Fibroblast of lung (primary cell): ENCODE measurements around the gene SSH2. TPM values are rescaled to one million over a fixed set of nuclear protein-coding genes. Genes with fewer than 3 reads are reported as not detected.

ENCODE experiments used
- DNase-seq, 2 donors: peaks; one replicate each; pipeline versions ENCODE4 v3.0.0 to v3.0.0-alpha.2; 2010; ENCODE audit warnings: low read depth in 2 of 2
- H2AFZ ChIP-seq: 2 replicates; pipeline ENCODE4 v1.5.1; 2012; ENCODE audit warnings: low read length, control low read depth, inconsistent platforms
- H3K27ac ChIP-seq: 2 replicates; pipeline ENCODE4 v1.5.1; 2011; ENCODE audit warnings: low read length, control low read depth; ENCODE audit not compliant: insufficient read depth
- H3K27me3 ChIP-seq: 2 replicates; pipeline ENCODE4 v1.5.1; 2011; ENCODE audit warnings: mild to moderate bottlenecking, low read length; ENCODE audit not compliant: control insufficient read depth, insufficient read depth
- H3K36me3 ChIP-seq: 2 replicates; pipeline ENCODE4 v1.5.1; 2011; ENCODE audit warnings: low read length; ENCODE audit not compliant: control insufficient read depth, insufficient read depth
- H3K4me1 ChIP-seq: 2 replicates; pipeline ENCODE4 v1.5.1; 2011; ENCODE audit warnings: low read length; ENCODE audit not compliant: control insufficient read depth, insufficient read depth; ENCODE audit errors: extremely low read depth
- H3K4me2 ChIP-seq: 2 replicates; pipeline ENCODE4 v1.5.1; 2011; ENCODE audit warnings: low read length, control low read depth; ENCODE audit not compliant: insufficient read depth; ENCODE audit errors: extremely low read depth
- H3K4me3 ChIP-seq, 4 experiments: fragments of 200-600 bp in 1 of 4; sonication (generic) in 1 of 4; replicated peaks in 1 of 4; 2 replicates each; pipeline ENCODE4 v1.5.1; 2011 to 2016; ENCODE audit warnings: low read length in 4 of 4, low read depth in 3 of 4, mild to moderate bottlenecking in 3 of 4, control low read depth in 2 of 4, inconsistent platforms in 1 of 4, mixed read lengths in 1 of 4; ENCODE audit not compliant: insufficient read depth in 1 of 4; ENCODE audit errors: control extremely low read depth in 1 of 4
- H3K79me2 ChIP-seq: 2 replicates; pipeline ENCODE4 v1.5.1; 2012; ENCODE audit warnings: mild to moderate bottlenecking, low read length, inconsistent platforms; ENCODE audit not compliant: control insufficient read depth, insufficient read depth
- H3K9ac ChIP-seq: 2 replicates; pipeline ENCODE4 v1.5.1; 2011; ENCODE audit warnings: mild to moderate bottlenecking, low read length, control low read depth; ENCODE audit not compliant: insufficient read depth
- H3K9me3 ChIP-seq: 2 replicates; pipeline ENCODE4 v1.5.1; 2012; ENCODE audit warnings: low read depth, low read length; ENCODE audit not compliant: control insufficient read depth, insufficient read depth
- H4K20me1 ChIP-seq: 2 replicates; pipeline ENCODE4 v1.5.1; 2011; ENCODE audit warnings: low read length; ENCODE audit not compliant: control insufficient read depth, insufficient read depth; ENCODE audit errors: extremely low read depth
- EZH2 ChIP-seq: IDR thresholded peaks from 2 replicates; pipeline ENCODE4 v1.5.1; 2012; ENCODE audit warnings: low read length, control low read depth, mild to moderate bottlenecking; ENCODE audit errors: missing control alignments
- polyA plus RNA-seq, 2 donors: library from polyadenylated mRNA; depleted of rRNA in 1 of 2; stranded (reverse) in 1 of 2; unstranded in 1 of 2; fragments of >200 nt; gene quantifications; 2 replicates each; pipeline ENCODE4 v1.2.1, GENCODE V29; 2011 to 2012; ENCODE audit warnings: missing spikeins in 1 of 2
- total RNA-seq: library from RNA; depleted of rRNA; stranded (reverse); fragments of >200 nt; gene quantifications from 2 replicates; pipeline ENCODE4 v1.2.1, GENCODE V29; 2014
- TF ChIP-seq, protein P1 (sequence below), 2 donors: IDR thresholded peaks in 1 of 2; conservative IDR thresholded peaks in 1 of 2; 1 replicate in 1 of 2; 2 replicates in 1 of 2; pipeline ENCODE4 v1.5.1; 2011 to 2012; ENCODE audit warnings: low read length in 2 of 2, control low read depth in 1 of 2, inconsistent platforms in 1 of 2, low read depth in 1 of 2, mild to moderate bottlenecking in 1 of 2

Gene SSH2
- total and polyA plus RNA-seq, 2 donors (not counting 1 experiment from before 2014, with no cell fraction given), result 21.0 to 30.2 TPM

DNA sequence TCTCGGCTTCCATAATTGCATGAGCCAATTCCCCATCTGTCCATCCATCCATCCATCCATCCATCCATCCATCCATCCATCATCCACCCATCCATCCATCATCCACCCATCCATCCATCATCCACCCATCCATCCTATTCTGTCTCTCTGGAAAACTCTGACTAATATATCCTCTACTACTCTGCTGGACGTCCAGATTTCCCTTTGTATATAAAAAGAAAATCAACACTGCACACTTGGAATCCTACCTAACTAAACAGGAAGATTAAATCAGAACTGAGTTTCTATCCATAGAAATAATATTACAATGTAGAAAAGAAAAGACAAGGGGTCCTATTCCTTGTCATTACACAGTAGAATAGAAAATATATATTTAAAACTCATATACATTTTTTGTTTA, 157.0 kb downstream of the SSH2 start:
- H3K27ac ChIP-seq, result no peak overlapping the region
- H2AFZ ChIP-seq, result no peak overlapping the region
- H3K4me3 ChIP-seq, result no peak overlapping the region
- H3K27me3 ChIP-seq, result no peaks in the 10 kb centered on the region
- H3K4me1 ChIP-seq, result no peaks in the 10 kb centered on the region
- H3K36me3 ChIP-seq, result no peaks in the 10 kb centered on the region
- no peaks in the 10 kb centered on the region for H4K20me1 ChIP-seq
- no peaks in the 10 kb centered on the region for H3K79me2 ChIP-seq
- no peak for DNase-seq
- TF ChIP-seq EZH2, result no peak
- TF ChIP-seq, protein P1, sequence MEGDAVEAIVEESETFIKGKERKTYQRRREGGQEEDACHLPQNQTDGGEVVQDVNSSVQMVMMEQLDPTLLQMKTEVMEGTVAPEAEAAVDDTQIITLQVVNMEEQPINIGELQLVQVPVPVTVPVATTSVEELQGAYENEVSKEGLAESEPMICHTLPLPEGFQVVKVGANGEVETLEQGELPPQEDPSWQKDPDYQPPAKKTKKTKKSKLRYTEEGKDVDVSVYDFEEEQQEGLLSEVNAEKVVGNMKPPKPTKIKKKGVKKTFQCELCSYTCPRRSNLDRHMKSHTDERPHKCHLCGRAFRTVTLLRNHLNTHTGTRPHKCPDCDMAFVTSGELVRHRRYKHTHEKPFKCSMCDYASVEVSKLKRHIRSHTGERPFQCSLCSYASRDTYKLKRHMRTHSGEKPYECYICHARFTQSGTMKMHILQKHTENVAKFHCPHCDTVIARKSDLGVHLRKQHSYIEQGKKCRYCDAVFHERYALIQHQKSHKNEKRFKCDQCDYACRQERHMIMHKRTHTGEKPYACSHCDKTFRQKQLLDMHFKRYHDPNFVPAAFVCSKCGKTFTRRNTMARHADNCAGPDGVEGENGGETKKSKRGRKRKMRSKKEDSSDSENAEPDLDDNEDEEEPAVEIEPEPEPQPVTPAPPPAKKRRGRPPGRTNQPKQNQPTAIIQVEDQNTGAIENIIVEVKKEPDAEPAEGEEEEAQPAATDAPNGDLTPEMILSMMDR (conservative IDR thresholded peaks at IDR 0.05 in 1 of 2, IDR thresholded peaks at IDR 0.05 in 1 of 2; ENCODE audit: low read depth in 1 of 2, low read length in 2 of 2), result no peak
- no peak overlapping the region for H3K9ac ChIP-seq
- H3K9me3 ChIP-seq, result no peaks in the 10 kb centered on the region
- no peak overlapping the region for H3K4me2 ChIP-seq

DNA sequence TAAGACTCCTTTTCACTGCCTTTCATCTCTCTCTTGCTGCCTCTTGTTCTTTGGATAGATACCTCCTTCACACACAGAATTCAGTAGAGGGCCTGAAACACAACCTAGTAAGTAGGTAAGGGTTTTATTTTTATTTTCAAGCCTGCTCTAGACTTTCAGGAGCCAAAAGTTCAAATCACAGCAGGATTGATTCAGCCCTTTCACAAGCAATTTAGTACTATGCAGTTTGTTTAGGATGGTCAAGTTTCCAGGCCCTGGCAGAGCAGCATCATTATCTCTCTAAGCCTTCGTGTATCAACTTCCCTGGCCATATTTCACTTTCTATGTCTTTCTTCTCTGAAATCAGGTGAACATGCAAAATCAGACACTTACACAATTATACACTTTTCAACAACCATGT, 158.5 kb downstream of the SSH2 start:
- TF ChIP-seq, protein P1 (conservative IDR thresholded peaks at IDR 0.05 in 1 of 2, IDR thresholded peaks at IDR 0.05 in 1 of 2; ENCODE audit: low read depth in 1 of 2, low read length in 2 of 2), result no peak
- TF ChIP-seq EZH2, result no peak
- DNase-seq, result no peak
- H3K27me3 ChIP-seq, result no peaks in the 10 kb centered on the region
- no peaks in the 10 kb centered on the region for H3K9me3 ChIP-seq
- H3K36me3 ChIP-seq, result no peaks in the 10 kb centered on the region
- no peaks in the 10 kb centered on the region for H3K79me2 ChIP-seq
- H2AFZ ChIP-seq, result no peak overlapping the region
- no peak overlapping the region for H3K27ac ChIP-seq
- H3K4me1 ChIP-seq, result no peaks in the 10 kb centered on the region
- H3K4me2 ChIP-seq, result no peak overlapping the region
- no peak overlapping the region for H3K4me3 ChIP-seq
- no peaks in the 10 kb centered on the region for H4K20me1 ChIP-seq
- H3K9ac ChIP-seq, result no peak overlapping the region

- no peak overlapping the region for H3K4me3 ChIP-seq
- H3K27me3 ChIP-seq, result no peaks in the 10 kb centered on the region
- H2AFZ ChIP-seq, result no peak overlapping the region
These were observed 160.8 kb downstream of the SSH2 start for GRCh38 chr17:29769225-29769624.

More at GRCh38 chr17:29769225-29769624, 160.8 kb downstream of the SSH2 start:
- DNase-seq, result no peak
- Histone ChIP-seq H3K4me2 (no peak overlapping the region), H3K9me3 (no peaks in the 10 kb centered on the region), H3K36me3 (no peaks in the 10 kb centered on the region), H3K9ac (no peak overlapping the region), H3K79me2 (no peaks in the 10 kb centered on the region), H3K4me1 (no peaks in the 10 kb centered on the region), H4K20me1 (no peaks in the 10 kb centered on the region), H3K27ac (no peak overlapping the region)
- TF ChIP-seq EZH2, result no peak
- TF ChIP-seq, protein P1 (conservative IDR thresholded peaks at IDR 0.05 in 1 of 2, IDR thresholded peaks at IDR 0.05 in 1 of 2; ENCODE audit: low read depth in 1 of 2, low read length in 2 of 2), result no peak
